NCI-H1436 (cell line): ENCODE data around the gene FCN1.
"Not testable (repeated sequence)": the region's sequence is repeated elsewhere in the genome, so short reads cannot be mapped to it uniquely, and the experiment has no call there.

ENCODE experiments used
- DNase-seq: peaks from one replicate; lab custom pipeline; 2025; lab: John Stamatoyannopoulos, UW

The FCN1 gene

GRCh38 chr9:134917431-134918373, at the start of gene FCN1:
Gene FCN1, minus strand, starts transcription at chr9:134917912. Its CDS starts 41 bp downstream, at chr9:134917871.
- DNase-seq, result no peak

- no peak for DNase-seq
Observed at GRCh38 chr9:134966697-134967546, 49.2 kb upstream of the FCN1 start.

GRCh38 chr9:134966270-134966669, 48.6 kb upstream of the FCN1 start:
- no peak for DNase-seq

- no peak for DNase-seq
Observed at GRCh38 chr9:134965851-134966250, 48.1 kb upstream of the FCN1 start.

GRCh38 chr9:134965411-134965810, 47.7 kb upstream of the FCN1 start:
- no peak for DNase-seq

GRCh38 chr9:134964271-134965055, 46.8 kb upstream of the FCN1 start:
- no peak for DNase-seq

GRCh38 chr9:134963546-134963945, 45.8 kb upstream of the FCN1 start:
- no peak for DNase-seq

GRCh38 chr9:134962973-134963364, 45.3 kb upstream of the FCN1 start:
- DNase-seq, result no peak

GRCh38 chr9:134962065-134962972, 44.6 kb upstream of the FCN1 start:
- DNase-seq, result no peak

GRCh38 chr9:134961331-134962064, 43.8 kb upstream of the FCN1 start:
- DNase-seq, result no peak

- DNase-seq, result no peak
Observed at GRCh38 chr9:134960701-134961181, 43.0 kb upstream of the FCN1 start.

- no peak for DNase-seq
Observed at GRCh38 chr9:134959971-134960310, 42.2 kb upstream of the FCN1 start.

- no peak for DNase-seq
Observed at GRCh38 chr9:134959126-134959970, 41.6 kb upstream of the FCN1 start.

- DNase-seq, result no peak
Observed at GRCh38 chr9:134957945-134958227, 40.2 kb upstream of the FCN1 start.

- no peak for DNase-seq
Observed at GRCh38 chr9:134957165-134957944, 39.6 kb upstream of the FCN1 start.

- not testable (repeated sequence) for DNase-seq
Observed at GRCh38 chr9:134956387-134956786, 38.7 kb upstream of the FCN1 start.

GRCh38 chr9:134955801-134956200, 38.1 kb upstream of the FCN1 start:
- no peak for DNase-seq

GRCh38 chr9:134955156-134955555, 37.4 kb upstream of the FCN1 start:
- DNase-seq, result no peak

GRCh38 chr9:134951994-134952393, 34.3 kb upstream of the FCN1 start:
- DNase-seq, result no peak
